HG02970 (cell line): ENCODE measurements around the gene RAB11FIP4.
A peak's percentile ranks its signal among the peaks of the same experiment; 100 is the strongest.

Source experiments
- ATAC-seq: cut with Tn5 transposase; IDR thresholded peaks from one replicate; pipeline ENCODE4 v1.9.1; 2021; ENCODE audit warnings: mild to moderate bottlenecking, moderate library complexity, moderate number of reproducible peaks; ENCODE audit not compliant: unreplicated experiment, low FRiP score

The RAB11FIP4 gene

GRCh38 chr17:31479062-31479408 lies 87.6 kb downstream of the RAB11FIP4 start:
- ATAC-seq, result no peak

- no peak for ATAC-seq
Observed at GRCh38 chr17:31479524-31479923, 88.0 kb downstream of the RAB11FIP4 start.

GRCh38 chr17:31480067-31480466 lies 88.6 kb downstream of the RAB11FIP4 start:
- ATAC-seq, result no peak

GRCh38 chr17:31480904-31481782 lies 89.7 kb downstream of the RAB11FIP4 start:
- no peak for ATAC-seq

- no peak for ATAC-seq
Observed at GRCh38 chr17:31481783-31482081, 90.3 kb downstream of the RAB11FIP4 start.

- ATAC-seq, result no peak
Observed at GRCh38 chr17:31484821-31485220, 93.3 kb downstream of the RAB11FIP4 start.

GRCh38 chr17:31486351-31487062 lies 95.0 kb downstream of the RAB11FIP4 start:
- no peak for ATAC-seq

- no peak for ATAC-seq
Observed at GRCh38 chr17:31487063-31487647, 95.7 kb downstream of the RAB11FIP4 start.

GRCh38 chr17:31487648-31488263 lies 96.3 kb downstream of the RAB11FIP4 start:
- ATAC-seq, result peak; percentile 85

GRCh38 chr17:31488264-31488981 lies 96.9 kb downstream of the RAB11FIP4 start:
- ATAC-seq, result peak; percentile 6

GRCh38 chr17:31488982-31489294 lies 97.5 kb downstream of the RAB11FIP4 start:
- ATAC-seq, result no peak

GRCh38 chr17:31489295-31490018 lies 98.0 kb downstream of the RAB11FIP4 start:
- ATAC-seq, result no peak

GRCh38 chr17:31490019-31490650 lies 98.7 kb downstream of the RAB11FIP4 start:
- ATAC-seq, result no peak

GRCh38 chr17:31490671-31491375 lies 99.3 kb downstream of the RAB11FIP4 start:
- no peak for ATAC-seq

- ATAC-seq, result no peak
Observed at GRCh38 chr17:31491376-31492131, 100.1 kb downstream of the RAB11FIP4 start.

GRCh38 chr17:31492206-31492605 lies 100.7 kb downstream of the RAB11FIP4 start:
- ATAC-seq, result no peak

- no peak for ATAC-seq
Observed at GRCh38 chr17:31492880-31493655, 101.6 kb downstream of the RAB11FIP4 start.
